Measurements from ENCODE around the gene KIAA0513.

- no peak for TF ChIP-seq CTCF (IDR thresholded peaks at IDR 0.05)
- no peak for TF ChIP-seq REST (IDR thresholded peaks at IDR 0.05; ENCODE audit: insufficient read depth in 1 of 2, low read depth in 2 of 2, low read length in 1 of 2)
- TF ChIP-seq POLR2AphosphoS5 (IDR thresholded peaks at IDR 0.05; ENCODE audit: low read depth, low read length) = no peak
- no peak for TF ChIP-seq SIN3A (IDR thresholded peaks at IDR 0.05; ENCODE audit: borderline replicate concordance, insufficient read depth, low read depth, low read length)
Observed at GRCh38 chr16:85142129-85142513, 114.5 kb downstream of the KIAA0513 start.
